Choroid plexus epithelial cell (primary cell): ENCODE measurements around the gene CD276.
A peak's percentile ranks its signal among the peaks of the same experiment; 100 is the strongest.

Source experiments
- DNase-seq: peaks from one replicate; pipeline ENCODE4 v3.0.0-alpha.2; 2010; ENCODE audit warnings: low read depth
- H3K4me3 ChIP-seq: 2 replicates; pipeline ENCODE4 v1.5.1; 2011; ENCODE audit warnings: low read depth, mild to moderate bottlenecking, control low read depth, low read length, moderate library complexity
- TF ChIP-seq, protein P1 (sequence below): conservative IDR thresholded peaks from 2 replicates; pipeline ENCODE4 v1.5.1; 2011; ENCODE audit warnings: low read depth, mild to moderate bottlenecking, control low read depth, inconsistent platforms, low read length, moderate library complexity

Gene CD276

DNA sequence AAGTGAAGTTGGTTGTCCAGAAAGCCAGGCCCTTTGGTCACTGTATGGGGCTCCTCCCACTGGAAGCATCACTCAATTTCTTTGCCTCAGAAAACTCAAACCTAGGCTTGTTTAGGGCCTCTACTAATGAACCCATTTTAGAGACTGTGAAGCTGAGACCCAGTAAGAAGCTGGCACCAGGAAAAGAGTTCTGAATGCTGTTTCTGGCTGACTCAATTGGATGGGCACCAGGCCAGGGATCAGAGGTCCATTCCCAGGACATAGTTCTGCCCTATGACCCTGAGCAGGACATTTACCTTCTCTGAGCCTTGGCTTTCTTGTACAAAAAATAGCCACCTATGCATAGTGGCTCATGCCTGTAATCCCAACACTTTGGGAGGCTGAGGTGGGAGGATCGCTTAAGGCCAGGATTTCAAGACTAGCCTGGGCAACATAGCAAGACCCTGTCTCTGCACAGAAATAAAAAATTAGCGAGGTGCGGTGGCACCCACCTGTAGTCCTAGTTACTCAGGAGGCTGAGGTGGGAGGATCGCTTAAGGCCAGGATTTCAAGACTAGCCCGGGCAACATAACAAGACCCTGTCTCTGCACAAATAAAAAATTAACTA lies 30.6 kb downstream of the CD276 start:
- no peak overlapping the region for H3K4me3 ChIP-seq
- DNase-seq, result no peak
- TF ChIP-seq, protein P1, sequence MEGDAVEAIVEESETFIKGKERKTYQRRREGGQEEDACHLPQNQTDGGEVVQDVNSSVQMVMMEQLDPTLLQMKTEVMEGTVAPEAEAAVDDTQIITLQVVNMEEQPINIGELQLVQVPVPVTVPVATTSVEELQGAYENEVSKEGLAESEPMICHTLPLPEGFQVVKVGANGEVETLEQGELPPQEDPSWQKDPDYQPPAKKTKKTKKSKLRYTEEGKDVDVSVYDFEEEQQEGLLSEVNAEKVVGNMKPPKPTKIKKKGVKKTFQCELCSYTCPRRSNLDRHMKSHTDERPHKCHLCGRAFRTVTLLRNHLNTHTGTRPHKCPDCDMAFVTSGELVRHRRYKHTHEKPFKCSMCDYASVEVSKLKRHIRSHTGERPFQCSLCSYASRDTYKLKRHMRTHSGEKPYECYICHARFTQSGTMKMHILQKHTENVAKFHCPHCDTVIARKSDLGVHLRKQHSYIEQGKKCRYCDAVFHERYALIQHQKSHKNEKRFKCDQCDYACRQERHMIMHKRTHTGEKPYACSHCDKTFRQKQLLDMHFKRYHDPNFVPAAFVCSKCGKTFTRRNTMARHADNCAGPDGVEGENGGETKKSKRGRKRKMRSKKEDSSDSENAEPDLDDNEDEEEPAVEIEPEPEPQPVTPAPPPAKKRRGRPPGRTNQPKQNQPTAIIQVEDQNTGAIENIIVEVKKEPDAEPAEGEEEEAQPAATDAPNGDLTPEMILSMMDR, result no peak

DNA sequence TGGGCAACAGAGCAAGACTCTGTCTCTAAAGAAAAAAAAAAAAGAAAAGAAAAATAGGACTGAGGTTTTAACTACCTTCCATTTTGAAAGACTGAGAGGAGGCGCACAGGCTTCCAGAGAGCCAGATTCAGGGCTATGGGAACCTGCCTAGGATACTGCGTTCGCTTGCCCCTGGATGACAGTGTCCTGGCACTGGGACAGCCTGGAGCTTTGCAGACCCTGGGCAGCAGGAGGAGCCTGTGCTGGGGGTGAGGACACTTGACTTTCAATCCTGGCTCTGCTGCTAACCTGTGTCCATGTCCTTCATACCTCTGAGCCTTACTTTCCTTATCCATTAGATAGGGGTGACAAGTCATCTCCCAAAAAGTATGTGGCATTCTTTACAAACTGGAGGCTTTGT lies 31.2 kb downstream of the CD276 start:
- DNase-seq, result no peak
- TF ChIP-seq, protein P1, result no peak
- H3K4me3 ChIP-seq, result no peak overlapping the region

DNA sequence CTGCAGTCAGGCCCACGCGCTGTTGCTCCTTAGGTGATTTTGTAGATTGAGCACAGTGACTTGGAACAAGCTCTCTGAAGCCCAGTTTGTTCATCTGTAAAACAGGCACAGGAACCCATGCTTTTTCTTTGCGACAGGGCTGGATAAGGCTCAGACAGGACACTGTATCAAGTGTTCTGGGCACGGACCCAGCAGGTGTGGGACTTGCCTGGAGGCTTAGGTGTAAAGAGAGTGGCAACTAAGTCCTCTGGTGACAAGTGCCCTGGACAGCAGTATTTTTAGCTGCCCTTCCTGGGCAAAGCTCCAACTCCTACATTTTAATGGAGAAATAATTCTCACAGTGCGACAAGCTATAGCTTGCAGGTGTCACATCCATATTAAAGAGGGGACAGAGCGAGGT lies 32.2 kb downstream of the CD276 start:
- H3K4me3 ChIP-seq, result no peak overlapping the region
- TF ChIP-seq, protein P1, result no peak
- no peak for DNase-seq

DNA sequence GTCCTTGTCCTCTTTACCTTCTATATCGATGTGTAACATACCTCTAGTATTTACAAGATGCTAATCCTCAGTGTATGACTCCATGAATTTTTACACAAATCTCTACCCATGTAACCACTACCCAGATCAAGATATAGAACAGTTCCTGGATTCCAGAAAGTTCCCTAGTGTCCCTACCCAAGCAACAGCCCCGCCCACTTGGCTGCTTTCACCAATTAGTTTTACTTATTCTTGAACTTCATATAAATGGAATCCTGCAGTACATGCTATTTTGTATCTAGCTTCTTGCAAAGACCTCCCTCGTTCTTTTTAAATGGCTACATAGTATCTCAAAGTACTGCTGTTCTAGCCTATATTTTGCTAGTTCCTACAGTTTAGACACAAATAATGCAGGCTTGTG lies 33.0 kb downstream of the CD276 start:
- DNase-seq, result no peak
- TF ChIP-seq, protein P1, result no peak
- H3K4me3 ChIP-seq, result no peak overlapping the region

DNA sequence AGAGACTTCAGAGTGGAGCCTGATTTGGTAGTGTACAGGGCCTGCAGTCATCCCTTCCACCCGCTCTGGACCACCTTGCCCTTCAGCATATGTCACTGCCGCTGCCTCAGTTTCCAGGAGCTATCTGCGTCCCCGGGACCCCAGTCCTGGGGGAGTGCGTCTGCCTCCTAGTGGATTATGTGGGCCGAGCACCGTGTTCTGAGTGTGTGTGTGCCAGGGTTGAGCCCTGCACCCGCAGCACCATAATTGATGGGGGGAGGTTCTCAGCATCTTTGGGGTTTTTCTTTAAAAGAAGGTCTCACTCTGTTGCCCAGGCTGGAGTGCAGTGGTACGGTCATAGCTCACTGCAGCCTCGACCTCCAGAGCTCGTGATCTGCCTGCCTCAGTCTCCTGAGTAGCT lies 33.6 kb downstream of the CD276 start:
- TF ChIP-seq, protein P1, result peak; percentile 36
- no peak for DNase-seq
- H3K4me3 ChIP-seq, result no peak overlapping the region

DNA sequence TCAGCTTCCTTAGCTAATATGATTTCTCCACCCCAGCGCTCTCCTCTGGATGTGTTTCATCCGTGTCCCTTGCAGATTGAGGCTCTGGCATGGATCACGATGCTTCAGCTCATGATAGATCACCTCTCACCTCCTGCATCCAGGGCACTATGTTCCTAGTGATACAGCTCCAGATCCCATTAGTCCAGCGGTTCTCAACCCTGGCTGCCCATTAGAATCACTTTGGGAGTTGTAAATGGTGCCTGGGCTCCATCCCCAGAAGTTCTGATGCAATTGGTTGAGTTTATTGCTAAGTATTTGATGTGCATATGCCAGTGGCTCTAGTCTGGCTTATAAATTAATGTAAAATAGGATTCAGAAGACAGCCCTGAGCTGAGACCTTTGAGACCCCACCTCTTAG lies 34.5 kb downstream of the CD276 start:
- TF ChIP-seq, protein P1, result no peak
- no peak overlapping the region for H3K4me3 ChIP-seq
- no peak for DNase-seq

DNA sequence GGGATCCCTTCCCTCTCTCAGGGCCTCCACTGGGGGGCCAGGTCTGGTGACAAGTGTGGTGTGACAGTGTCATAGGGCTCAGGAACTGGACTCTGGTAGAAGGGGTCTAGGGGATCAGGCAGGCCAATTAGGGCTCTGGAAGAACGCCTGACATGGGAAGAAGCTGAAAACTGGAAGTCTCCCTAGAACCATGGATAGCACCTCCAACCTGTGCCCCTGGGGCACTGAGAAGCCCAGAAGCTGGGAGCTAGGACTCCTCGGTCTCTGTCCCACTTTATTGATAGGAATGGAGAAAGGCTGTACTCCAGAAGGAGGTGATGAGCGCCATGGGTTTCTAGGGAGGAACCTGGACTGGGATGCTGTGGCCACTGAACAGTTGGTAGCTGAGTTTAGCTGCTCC lies 38.2 kb downstream of the CD276 start:
- TF ChIP-seq, protein P1, result no peak
- DNase-seq, result no peak
- no peak overlapping the region for H3K4me3 ChIP-seq
